Eye (tissue), 1 donor: ENCODE data around the gene ARHGAP45.

Experiments
- DNase-seq: peaks from one replicate; pipeline ENCODE4 v3.0.0-alpha.2; 2015

ARHGAP45 gene

DNA sequence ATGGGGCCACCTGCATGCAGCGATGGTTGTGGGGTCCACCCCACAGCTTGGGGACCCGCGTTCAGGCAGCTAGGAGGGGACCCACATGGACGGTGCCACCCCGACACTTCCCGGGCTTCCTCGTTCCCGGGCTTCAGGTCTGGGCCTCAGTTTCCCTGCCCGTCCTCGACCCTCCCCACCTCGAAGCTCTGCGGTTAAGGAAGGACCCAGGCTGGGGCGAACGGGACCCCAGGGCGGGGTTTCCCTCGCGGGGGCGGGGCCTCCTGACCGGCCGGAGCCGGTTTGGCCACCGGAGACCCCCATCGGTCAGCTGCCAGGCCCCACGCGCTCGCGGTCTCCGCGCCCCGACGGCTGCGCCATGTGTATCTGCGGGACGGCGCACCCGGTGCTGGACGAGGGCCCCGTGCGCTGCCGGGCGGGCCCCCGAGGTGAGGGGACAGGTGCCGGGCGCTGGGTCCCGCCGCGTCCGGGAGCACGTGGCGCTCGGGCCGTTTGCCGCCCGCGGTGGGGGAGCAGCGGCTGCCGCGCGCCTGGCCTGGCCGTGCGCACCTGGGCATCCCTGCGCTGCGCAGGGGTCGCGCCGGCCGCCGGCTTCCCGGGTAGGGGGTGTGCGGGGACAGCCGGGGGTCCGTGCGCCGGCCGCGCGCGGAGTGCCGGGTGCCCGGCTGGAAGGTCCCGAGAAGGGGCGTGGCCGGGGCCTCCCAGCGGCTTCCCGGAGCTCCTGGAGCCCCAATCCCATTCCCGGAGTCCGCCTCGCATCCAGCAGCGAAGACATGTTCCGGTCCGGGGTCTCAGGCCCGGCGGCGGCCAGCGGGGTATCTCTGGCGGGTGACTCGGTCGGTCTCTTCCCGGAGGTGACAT, 4.2 kb downstream of the ARHGAP45 start:
- no peak for DNase-seq

DNA sequence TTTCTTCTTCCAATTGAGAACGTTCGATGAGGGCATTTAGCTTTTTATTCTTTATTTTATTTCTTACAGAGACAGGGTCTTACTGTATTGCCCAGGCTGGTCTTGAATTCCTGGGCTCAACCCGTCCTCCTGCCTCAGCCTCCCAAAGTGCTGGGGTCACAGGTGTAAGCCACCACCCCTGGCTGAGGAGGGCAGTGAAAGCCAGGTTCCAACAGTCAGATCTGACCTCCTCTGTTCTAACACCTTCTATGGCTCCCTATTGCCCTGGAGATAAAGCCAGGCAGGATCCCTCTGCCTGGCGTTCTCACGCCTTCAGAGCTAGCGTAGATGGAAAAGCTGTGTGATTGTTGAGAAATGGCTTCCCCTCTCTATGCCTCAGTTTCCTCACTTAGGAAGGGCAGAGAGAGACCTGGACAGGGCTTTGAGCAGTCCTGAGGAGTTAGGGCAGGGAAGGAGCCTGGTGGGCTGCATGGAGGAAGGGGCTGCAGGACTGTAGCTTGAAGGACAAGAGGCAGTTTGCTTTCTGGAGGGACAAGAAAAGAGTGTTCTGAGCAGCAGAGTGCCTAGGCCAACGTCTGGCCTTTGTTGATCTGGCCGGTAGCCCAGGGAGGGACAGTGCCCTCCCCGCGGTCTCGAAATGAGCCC, 5.5 kb downstream of the ARHGAP45 start:
- DNase-seq, result no peak

DNA sequence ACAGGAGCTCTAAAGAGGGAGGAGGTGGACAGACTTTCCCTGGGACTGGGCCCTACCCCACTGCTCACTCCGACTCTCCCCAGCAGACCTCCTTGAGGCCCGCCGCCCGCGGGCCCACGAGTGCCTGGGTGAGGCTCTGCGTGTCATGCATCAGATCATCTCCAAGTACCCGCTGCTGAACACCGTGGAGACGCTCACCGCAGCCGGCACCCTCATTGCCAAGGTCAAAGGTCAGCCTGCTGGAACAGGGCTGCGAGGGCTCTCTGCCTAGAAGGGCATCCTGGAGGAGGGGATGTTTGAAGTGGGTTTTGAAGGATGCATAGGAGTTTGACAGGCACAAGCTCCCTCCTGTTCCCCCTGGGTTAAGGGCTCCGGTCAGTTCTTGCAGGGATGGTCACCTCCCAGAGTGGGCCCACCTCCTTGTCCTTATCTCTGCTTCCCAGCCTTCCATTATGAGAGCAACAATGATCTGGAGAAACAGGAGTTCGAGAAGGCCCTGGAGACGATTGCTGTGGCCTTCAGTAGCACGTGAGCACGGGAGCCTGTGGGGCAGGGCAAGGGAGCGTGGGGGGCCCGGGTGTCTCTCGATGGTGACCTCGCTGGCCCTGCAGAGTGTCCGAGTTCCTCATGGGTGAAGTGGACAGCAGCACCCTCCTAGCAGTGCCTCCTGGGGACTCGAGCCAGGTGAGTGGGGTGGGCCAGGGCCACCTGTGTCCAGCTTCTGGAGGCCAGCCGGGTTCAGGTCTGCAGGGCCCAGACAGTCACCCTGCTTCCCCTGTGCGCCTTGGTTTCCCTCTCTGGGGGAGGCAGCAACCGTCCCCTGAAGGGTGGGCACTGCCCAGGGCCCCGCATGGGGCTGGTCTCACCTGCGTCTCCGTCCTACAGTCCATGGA, 6.3 kb downstream of the ARHGAP45 start:
- DNase-seq, result no peak

DNA sequence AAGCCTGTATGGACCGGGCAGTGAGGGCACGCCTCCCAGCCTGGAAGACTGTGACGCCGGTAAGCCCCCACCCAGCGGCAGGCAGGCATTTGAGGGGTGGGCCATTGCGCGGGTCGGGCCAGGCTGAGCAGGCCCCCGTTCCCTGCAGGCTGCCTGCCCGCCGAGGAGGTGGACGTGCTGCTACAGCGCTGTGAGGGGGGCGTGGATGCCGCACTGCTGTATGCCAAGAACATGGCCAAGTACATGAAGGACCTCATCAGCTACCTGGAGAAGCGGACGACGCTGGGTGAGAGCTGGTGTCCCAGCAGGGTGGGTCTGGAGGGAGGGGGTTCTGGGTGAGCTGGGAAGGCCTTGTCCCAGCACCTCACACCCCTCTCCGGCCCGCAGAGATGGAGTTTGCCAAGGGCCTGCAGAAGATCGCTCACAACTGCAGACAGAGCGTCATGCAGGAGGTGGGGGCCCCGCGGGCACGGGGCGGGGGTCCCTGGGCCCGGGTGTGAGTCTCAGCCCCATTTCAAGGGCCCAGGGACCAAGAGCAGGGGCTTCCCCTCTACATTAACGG, 7.1 kb downstream of the ARHGAP45 start:
- DNase-seq, result no peak

DNA sequence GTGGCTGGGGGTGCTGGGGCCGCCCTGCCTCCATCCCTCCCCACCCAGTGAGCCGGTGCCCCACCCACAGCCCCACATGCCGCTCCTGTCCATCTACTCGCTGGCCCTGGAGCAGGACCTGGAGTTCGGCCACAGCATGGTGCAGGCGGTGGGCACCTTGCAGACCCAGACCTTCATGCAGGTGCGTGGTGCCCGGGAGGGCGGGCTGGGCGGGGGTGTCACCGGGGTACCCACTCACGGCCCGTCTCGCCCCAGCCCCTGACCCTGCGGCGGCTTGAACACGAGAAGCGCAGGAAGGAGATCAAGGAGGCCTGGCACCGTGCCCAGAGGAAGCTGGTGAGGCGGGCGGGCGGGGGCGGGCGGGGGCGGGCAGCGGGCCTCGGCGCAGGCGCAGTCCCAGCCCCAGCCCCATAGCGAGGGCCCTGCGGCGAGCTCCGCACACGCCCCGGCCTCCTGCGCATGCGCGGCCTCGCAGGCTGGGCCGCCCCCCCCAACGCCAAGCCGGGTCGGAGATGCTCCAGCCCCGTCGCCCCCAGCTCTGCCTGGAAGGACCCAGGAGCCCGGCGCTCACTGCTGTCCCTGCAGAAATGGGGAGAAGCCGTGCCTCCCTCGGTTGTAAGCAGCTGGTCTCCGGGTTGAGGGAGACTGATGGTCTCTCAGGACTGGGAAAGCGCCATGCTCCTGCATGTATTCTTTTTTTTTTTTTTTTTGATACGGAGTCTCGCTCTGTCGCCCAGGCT, 7.7 kb downstream of the ARHGAP45 start:
- no peak for DNase-seq

DNA sequence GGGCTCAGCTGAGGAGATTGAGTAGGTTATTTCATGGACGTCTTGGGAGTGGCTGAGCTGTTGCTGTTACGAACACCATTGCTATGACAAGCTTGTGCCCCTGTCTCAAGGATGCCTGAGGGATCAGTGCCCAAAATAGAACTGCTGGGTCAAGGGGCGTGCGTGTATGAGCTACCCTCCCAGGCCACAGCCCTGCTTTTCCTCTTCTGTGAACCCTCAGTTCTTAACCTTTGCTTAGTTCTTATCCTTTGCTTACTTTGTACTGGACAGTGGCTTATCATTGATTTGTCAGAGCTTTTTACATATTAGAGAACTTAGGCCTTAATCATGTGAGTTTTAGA, 9.0 kb downstream of the ARHGAP45 start:
- no peak for DNase-seq

DNA sequence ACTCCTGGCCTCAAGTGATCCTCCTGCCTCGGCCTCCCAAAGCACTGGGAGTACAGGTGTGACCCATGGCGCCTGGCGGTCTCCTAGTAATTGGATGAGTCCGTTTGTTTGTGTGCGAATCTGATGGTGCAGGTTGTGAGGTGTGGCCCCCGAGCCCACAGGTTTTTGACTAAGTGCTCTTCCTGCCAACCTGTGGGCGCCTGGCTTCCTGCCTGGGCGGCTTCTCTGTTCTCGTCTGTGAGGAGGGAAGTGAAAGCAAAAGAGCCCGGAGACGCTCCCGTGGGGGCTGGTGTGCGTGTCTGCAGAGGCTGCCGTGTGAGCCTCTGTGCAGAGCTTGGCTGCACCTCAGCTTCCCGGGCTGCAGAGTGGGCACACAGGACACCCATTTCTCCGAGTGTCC, 10.0 kb downstream of the ARHGAP45 start:
- no peak for DNase-seq

DNA sequence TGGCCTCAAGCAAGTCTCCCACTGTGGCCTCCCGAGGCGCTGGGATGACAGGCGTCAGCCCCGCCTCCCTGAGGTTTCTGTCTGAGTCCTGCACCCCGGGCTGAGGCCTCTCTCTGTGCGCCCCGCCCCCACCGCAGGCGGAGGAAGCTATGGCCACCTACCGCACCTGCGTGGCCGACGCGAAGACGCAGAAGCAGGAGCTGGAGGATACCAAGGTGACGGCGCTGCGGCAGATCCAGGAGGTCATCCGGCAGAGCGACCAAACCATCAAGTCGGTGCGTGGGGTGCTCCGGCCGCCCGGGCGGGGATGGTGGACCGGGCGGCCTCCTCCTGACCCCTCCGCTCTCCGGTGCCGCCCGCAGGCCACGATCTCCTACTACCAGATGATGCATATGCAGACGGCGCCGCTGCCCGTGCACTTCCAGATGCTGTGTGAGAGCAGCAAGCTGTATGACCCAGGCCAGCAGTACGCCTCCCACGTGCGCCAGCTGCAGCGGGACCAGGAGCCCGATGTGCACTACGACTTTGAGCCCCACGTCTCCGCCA, 12.7 kb downstream of the ARHGAP45 start:
- no peak for DNase-seq

DNA sequence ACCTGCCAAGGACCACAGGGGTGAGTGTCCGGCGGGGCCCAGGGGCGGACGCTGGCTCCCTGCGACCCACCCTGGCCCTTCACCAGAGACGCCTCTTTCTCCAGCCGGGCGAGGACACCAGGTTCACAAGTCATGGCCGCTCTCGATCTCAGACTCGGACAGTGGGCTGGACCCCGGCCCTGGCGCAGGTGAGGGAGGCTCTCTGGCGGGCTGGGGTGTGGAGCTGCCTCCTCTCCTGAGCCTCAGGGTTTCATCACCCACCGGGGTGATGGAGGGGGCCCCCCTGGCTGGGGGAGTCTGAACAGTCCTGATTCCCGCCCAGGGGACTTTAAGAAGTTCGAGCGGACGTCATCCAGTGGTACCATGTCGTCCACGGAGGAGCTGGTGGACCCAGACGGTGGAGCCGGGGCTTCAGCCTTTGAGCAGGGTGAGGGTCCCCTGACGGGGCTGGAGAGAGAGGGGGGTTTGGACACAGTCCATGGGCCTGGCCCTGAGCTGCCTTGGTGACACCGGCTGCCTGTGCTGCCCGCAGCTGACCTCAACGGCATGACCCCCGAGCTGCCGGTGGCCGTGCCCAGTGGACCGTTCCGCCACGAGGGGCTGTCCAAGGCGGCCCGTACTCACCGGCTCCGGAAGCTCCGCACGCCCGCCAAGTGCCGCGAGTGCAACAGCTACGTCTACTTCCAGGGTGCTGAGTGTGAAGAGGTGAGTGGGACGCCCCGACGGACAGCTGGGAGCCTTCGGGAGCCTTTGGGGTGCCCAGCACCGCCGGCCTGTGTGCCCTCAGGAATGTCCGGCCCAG, 13.6 kb downstream of the ARHGAP45 start:
- DNase-seq, result no peak

DNA sequence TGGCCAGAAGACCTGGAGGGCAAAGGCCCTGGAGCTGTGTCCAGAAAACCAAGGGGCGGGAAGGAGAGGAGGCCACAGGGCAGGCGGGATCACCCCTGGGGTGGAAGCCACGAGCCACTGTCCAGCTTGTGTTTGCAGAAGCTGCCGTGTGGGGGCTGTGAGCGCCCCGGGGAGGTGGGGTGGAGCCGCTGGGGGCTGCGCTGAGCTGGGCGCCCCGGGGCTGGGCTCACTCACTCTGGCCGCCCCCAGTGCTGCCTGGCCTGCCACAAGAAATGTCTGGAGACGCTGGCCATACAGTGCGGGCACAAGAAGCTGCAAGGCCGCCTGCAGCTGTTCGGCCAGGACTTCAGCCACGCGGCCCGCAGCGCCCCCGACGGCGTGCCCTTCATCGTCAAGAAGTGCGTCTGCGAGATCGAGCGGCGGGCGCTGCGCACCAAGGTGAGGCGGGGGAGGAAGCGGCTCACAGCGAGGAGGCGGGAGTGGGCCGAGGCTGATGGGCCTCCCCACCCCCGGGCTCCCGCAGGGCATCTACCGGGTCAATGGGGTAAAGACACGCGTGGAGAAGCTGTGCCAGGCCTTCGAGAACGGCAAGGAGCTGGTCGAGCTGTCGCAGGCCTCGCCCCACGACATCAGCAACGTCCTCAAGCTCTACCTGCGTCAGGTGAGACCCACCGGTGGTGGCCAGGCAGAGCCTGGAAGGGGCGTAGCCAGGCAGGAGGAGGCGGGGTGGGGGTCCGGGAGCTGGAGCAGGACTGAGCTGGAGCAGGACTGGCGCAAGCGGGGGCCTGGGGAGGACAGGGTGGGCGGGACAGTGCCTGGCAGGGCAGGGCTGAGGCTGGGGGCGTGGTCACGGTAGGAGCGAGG, 14.6 kb downstream of the ARHGAP45 start:
- no peak for DNase-seq

DNA sequence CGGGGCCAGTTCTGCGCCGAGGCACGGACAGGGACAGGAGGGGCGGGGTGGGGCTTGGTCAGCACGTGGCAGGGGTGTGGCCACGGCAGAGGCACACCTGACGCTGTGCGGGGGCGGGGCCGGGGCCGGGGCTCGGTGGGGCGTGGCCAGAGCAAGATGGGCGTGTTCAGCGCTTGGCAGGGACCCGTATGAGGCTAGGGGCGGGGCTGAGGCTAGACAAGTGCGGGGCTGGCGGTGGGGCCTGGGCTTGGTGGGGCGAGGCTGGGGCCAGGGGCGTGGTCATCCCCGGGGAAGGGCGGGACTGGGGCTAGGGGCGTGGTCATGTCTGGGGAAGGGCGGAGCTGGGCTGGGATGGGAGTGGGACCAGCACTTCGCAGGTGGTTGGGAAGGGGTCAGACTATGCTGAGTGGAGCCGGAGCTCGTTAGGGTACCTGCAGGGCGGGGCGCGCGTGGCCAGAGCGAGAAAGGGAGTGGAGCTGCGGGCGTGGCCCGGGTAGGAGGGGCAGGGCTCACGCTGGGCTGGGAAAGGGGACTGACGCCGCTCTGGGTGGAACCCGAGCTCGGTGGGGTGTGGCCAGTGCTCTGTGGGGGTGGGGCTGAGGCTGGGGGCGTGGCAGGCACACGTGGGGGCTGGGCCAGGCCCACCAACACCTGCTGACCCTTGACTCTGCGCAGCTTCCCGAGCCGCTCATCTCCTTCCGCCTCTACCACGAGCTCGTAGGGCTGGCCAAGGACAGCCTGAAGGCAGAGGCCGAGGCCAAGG, 15.4 kb downstream of the ARHGAP45 start:
- DNase-seq, result peak; percentile 45

DNA sequence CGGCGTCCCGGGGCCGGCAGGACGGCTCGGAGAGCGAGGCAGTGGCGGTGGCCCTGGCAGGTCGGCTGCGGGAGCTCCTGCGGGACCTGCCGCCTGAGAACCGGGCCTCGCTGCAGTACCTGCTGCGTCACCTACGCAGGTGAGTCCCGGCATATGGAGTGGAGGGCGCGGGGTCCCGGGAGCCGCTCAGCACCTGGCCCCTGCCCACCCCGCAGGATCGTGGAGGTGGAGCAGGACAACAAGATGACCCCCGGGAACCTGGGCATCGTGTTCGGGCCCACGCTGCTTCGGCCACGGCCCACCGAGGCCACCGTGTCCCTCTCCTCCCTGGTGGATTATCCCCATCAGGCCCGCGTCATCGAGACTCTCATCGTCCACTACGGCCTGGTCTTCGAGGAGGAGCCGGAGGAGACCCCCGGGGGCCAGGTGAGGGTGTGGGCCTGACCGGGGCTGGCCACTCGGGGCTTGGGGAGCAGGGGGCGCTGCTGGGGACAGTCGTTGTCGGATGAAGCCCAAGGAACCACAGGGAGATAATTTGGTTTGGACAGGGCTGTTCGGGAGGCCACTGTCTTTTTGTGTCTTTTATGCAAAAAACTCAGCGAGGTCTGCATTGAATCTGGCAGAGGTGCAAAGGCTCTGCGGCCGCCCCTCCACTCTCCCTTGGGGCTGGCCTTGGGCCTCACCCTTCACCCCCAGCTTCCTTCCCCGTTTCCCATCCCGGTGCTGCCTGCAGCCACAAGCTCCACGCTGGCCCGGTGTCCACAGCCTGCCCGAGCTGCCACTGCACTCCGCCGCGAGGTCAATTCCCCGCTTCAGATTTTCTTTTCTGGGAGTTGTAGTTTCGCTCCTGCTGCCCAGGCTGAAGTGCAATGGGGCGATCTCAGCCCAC, 16.2 kb downstream of the ARHGAP45 start:
- DNase-seq, result no peak

DNA sequence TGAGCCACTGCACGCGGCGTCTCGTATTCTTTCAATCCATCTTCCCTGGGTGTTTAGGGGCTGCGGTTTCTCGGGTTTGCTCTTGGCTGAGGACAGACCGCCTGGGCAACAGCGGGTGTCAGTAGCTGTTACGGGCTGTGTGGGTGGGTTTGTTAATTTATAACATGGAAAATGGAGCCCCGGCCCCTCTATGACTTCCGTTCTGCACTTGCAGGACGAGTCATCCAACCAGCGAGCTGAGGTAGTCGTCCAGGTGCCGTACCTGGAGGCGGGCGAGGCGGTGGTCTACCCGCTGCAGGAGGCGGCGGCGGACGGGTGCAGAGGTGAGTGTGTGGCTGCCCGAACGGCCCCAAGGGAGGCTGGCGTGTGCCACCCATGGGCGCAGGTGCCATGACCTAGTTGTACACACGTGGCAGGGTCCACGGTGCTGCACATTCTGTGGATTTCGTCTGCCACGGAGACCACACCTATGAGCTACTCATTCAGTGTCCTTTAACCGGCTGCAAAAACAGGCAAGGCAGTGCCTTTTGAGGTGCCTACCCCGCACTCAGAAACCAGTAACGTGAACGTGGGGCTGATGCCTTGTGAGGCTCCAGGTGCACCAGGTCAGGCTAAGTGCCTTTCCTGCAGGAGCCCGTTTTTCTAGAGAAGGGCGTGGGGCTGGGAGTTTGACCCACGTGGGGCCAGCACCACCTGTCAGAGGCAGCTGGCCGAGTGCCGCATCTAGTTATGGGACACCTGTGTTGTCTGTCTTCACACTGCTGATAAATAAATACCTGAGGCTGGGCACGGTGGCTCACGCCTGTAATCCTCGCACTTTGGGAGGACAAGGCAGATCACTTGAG, 17.3 kb downstream of the ARHGAP45 start:
- no peak for DNase-seq

DNA sequence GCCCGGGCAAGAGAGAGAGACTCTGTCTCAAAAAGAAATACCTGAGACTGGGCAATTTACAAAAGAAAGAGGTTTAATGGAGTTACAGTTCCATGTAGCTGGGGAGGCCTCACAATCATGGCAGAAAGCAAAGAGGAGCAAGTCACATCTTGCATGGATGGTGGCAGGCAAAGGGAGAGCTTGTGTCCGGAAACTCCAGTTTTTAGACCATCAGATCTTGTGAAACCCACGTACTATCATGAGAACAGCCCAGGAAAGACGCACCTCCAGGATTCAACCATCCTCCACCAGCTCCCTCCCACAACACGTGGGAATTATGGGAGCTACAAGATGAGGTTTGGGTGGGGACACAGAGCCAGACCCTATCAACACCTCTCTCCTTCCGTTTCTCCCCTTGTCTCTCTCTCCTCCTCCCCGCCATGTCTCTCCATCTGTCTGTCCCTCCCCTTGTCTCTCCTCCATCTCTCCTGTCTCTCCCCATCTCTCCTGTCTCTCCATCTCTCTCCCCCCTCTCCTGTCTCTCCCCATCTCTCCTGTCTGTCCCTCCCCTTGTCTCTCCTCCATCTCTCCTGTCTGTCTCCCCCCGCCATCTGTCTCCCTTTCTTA, 18.2 kb downstream of the ARHGAP45 start:
- no peak for DNase-seq

DNA sequence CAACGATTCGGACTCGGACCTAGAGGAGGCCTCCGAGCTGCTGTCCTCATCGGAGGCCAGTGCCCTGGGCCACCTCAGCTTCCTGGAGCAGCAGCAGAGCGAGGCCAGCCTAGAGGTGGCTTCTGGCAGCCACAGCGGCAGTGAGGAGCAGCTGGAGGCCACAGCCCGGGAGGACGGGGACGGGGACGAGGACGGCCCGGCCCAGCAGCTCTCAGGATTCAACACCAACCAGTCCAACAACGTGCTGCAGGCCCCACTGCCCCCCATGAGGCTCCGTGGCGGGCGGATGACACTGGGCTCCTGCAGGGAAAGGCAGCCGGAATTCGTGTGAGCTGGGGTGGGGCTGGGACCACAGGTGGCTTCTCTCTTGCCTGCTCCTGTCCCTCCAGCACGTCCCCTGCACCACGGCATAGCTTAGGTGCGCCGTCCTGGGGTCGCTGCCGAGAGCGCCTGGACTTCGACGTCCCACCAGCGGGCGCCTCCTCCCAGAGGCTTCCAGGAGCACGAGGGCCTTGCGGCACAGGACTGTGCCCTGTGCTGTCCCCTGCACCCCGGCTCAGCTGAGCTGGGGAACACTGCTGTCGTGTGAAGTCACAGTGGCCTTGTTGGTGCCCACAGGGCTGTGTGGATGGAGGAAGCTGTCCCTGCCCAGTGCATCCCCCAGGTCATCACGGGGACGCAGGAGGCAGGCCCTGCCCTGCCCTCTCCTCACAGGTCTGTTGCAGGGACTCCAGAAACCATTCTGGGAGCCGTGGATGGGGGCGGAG, 18.9 kb downstream of the ARHGAP45 start:
- DNase-seq, result no peak

DNA sequence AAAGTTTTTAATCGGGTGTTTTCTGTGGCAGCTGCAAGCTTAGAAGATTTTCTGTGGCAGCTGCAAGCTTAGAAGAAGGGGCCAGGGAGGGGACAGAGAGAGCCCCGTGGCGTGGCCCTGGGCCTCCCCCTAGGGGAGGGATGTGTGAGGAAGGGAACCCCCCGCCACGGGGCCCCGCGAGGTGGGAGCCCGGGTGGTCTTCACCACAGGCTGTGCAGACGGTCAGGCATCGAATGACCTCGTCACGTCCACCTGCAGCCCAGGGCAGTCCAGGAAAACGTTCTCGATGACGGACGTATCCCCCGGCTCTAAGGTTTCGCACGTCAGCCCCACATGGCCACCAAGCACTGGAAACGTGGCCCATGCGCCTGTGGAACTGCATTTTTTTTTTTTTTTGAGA, 19.6 kb downstream of the ARHGAP45 start:
- no peak for DNase-seq
